OCI-LY7 (cell line): ENCODE results near the gene KTN1. TPM values are rescaled to one million over a fixed set of nuclear protein-coding genes. Genes with fewer than 3 reads are reported as not detected.

Experiments used
- BruUV-seq: library from RNA; stranded (reverse); fragments of 400-500 nt; replicated peaks from 2 replicates; lab custom pipeline; 2021; lab: Mats Ljungman, UMichigan
- CTCF ChIA-PET: fragments of 300-600 bp; sonication (Branson Sonifier 250); formaldehyde crosslinking; loops from one replicate; lab custom pipeline; 2022; ENCODE audit warnings: antibody characterized with exemption; ENCODE audit not compliant: unreplicated experiment; lab: Charles Lee
- POLR2A ChIA-PET: fragments of 300-600 bp; sonication (Branson Sonifier 250); formaldehyde crosslinking; loops from one replicate; lab custom pipeline; 2022; ENCODE audit warnings: antibody characterized with exemption; lab: Charles Lee
- DNase-seq: peaks from one replicate; pipeline ENCODE4 v3.0.0-alpha.2; 2015; ENCODE audit warnings: low spot score
- H2AFZ ChIP-seq: fragments of 200-600 bp; sonication (generic), shearing (Covaris generic); 2 replicates; pipeline ENCODE4 v1.6.1; 2014; ENCODE audit warnings: mild to moderate bottlenecking, antibody characterized with exemption, low read length, moderate library complexity
- H3K27ac ChIP-seq: fragments of 200-600 bp; sonication (generic); 2 replicates; pipeline ENCODE4 v1.5.1; 2014; ENCODE audit warnings: mixed run types, low read depth, mild to moderate bottlenecking, moderate library complexity, low read length, inconsistent platforms; ENCODE audit not compliant: poor library complexity, severe bottlenecking
- H3K36me3 ChIP-seq: fragments of 200-600 bp; sonication (generic); 2 replicates; pipeline ENCODE4 v1.6.1; 2014; ENCODE audit warnings: mild to moderate bottlenecking, antibody characterized with exemption, low read length, moderate library complexity, mixed read lengths; ENCODE audit not compliant: insufficient read depth
- H3K4me1 ChIP-seq: fragments of 200-600 bp; sonication (generic); 2 replicates; pipeline ENCODE4 v1.5.1; 2014; ENCODE audit warnings: mild to moderate bottlenecking, low read length; ENCODE audit not compliant: insufficient read depth, poor library complexity, severe bottlenecking
- H3K4me2 ChIP-seq: fragments of 200-600 bp; sonication (generic); 2 replicates; pipeline ENCODE4 v1.6.1; 2014; ENCODE audit warnings: mild to moderate bottlenecking, low read length
- H3K4me3 ChIP-seq: fragments of 200-600 bp; sonication (generic); 2 replicates; pipeline ENCODE4 v1.5.1; 2014; ENCODE audit warnings: mild to moderate bottlenecking, low read depth, low read length; ENCODE audit not compliant: poor library complexity, severe bottlenecking
- H3K79me2 ChIP-seq: fragments of 200-600 bp; sonication (generic); 2 replicates; pipeline ENCODE4 v1.6.1; 2016; ENCODE audit warnings: low read depth, mild to moderate bottlenecking, low read length, moderate library complexity, mixed read lengths; ENCODE audit not compliant: insufficient read depth
- H3K9me2 ChIP-seq: fragments of 200-600 bp; sonication (generic); 2 replicates; pipeline ENCODE4 v1.6.1; 2016; ENCODE audit warnings: mild to moderate bottlenecking, low read length, mixed read lengths; ENCODE audit not compliant: insufficient read depth
- H3K9me3 ChIP-seq: fragments of 200-600 bp; sonication (generic); 2 replicates; pipeline ENCODE4 v1.6.1; 2014; ENCODE audit warnings: mild to moderate bottlenecking, mixed run types, low read length, mixed read lengths
- H4K20me1 ChIP-seq: fragments of 200-600 bp; sonication (generic); 2 replicates; pipeline ENCODE4 v1.6.1; 2014; ENCODE audit warnings: mild to moderate bottlenecking, antibody characterized with exemption, low read length, moderate library complexity, mixed read lengths; ENCODE audit not compliant: insufficient read depth
- EZH2phosphoT487 ChIP-seq: fragments of 200-600 bp; sonication (generic); IDR thresholded peaks from 2 replicates; pipeline ENCODE4 v1.6.1; 2018; ENCODE audit warnings: low read depth, borderline replicate concordance, mild to moderate bottlenecking, mixed run types, antibody characterized with exemption, low read length, moderate library complexity, mixed read lengths
- intact Hi-C: fragments of 100-400 bp; cut with micrococcal nuclease; formaldehyde crosslinking; loops from one replicate; pipeline ENCODE4 v1.10.0; 2022; ENCODE audit not compliant: unreplicated experiment
- total RNA-seq, 2 experiments: library from RNA; depleted of rRNA in 1 of 2; stranded (reverse); fragments of >200 nt in 1 of 2; shearing (Covaris generic) in 1 of 2; gene quantifications; 2 replicates each; pipeline ENCODE4 v1.2.3, GENCODE V29; 2014 to 2022
- TF ChIP-seq, protein P1 (sequence below): fragments of 200-600 bp; sonication (generic); conservative IDR thresholded peaks from 2 replicates; pipeline ENCODE4 v1.5.1; 2014; ENCODE audit warnings: mild to moderate bottlenecking, antibody characterized with exemption, low read length, moderate library complexity, mixed read lengths

The KTN1 gene
- total RNA-seq, 2 experiments from 2014 or later: 60.6 to 124 TPM

DNA sequence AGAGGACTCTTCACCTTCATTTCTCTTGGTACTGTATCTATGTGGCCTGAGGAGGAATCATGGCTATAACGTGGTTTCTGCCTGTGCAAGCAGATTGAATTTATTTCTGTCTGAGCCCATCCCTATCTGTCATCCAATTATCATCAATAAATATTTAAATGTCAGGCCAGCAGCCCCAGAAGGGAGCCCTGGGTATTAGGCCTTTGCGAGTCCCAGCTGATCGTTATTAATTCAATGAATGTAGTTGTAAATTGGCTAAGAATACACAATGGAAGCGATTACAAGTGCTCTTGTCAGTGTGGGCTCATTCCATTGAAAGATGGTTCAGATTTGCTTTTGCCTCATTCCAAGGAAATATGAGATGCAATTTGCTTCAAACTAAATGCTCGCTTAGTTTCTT is 142.0 kb downstream of the KTN1 start:
- no peaks in the 10 kb centered on the region for H3K79me2 ChIP-seq
- TF ChIP-seq, protein P1, sequence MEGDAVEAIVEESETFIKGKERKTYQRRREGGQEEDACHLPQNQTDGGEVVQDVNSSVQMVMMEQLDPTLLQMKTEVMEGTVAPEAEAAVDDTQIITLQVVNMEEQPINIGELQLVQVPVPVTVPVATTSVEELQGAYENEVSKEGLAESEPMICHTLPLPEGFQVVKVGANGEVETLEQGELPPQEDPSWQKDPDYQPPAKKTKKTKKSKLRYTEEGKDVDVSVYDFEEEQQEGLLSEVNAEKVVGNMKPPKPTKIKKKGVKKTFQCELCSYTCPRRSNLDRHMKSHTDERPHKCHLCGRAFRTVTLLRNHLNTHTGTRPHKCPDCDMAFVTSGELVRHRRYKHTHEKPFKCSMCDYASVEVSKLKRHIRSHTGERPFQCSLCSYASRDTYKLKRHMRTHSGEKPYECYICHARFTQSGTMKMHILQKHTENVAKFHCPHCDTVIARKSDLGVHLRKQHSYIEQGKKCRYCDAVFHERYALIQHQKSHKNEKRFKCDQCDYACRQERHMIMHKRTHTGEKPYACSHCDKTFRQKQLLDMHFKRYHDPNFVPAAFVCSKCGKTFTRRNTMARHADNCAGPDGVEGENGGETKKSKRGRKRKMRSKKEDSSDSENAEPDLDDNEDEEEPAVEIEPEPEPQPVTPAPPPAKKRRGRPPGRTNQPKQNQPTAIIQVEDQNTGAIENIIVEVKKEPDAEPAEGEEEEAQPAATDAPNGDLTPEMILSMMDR: no peak
- TF ChIP-seq EZH2phosphoT487: no peak
- H3K4me2 ChIP-seq: no peak overlapping the region
- H4K20me1 ChIP-seq: no peaks in the 10 kb centered on the region
- ChIA-PET CTCF (no interaction called here), POLR2A (no interaction called here)
- intact Hi-C loops: no loop called here
- no peaks in the 10 kb centered on the region for H3K4me1 ChIP-seq
- no peaks in the 10 kb centered on the region for H3K9me3 ChIP-seq
- H3K9me2 ChIP-seq: no peaks in the 10 kb centered on the region
- no TSS peak for BruUV-seq
- DNase-seq: no peak
- no peak overlapping the region for H3K27ac ChIP-seq
- H3K4me3 ChIP-seq: no peak overlapping the region
- no peak overlapping the region for H2AFZ ChIP-seq
- H3K36me3 ChIP-seq: no peaks in the 10 kb centered on the region

DNA sequence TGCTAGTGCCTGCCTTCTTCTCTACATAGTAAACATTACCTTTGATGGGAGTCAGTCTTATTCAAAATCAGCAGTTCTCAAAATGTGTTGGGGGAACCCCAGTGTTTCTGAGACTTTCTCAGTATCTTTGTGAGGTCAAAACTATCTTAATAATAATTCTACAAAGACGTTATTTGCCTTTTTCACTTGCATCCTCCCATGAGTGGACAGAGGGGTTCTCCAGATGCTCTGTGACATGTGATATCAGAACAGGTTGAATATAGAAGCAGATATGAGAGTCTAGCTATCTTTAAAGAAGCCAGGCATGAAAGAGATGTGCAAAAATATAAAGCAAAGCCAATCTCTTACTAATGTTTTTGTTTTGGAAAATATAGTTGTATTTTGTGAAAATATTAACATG is 144.7 kb downstream of the KTN1 start:
- intact Hi-C loops: no loop called here
- BruUV-seq: no TSS peak
- POLR2A ChIA-PET: interaction anchor here (0.6 to 0.8 kb wide), 3 partner anchors 12 to 292 kb away, joined by 3 to 5 read pairs (median 5); no protein-coding TSS in a partner anchor

More for the DNA sequence above, 144.7 kb downstream of the KTN1 start:
- H3K4me1 ChIP-seq: no peaks in the 10 kb centered on the region
- no peaks in the 10 kb centered on the region for H3K9me2 ChIP-seq
- TF ChIP-seq, protein P1: no peak
- no peak for TF ChIP-seq EZH2phosphoT487
- H2AFZ ChIP-seq: no peak overlapping the region
- no peak overlapping the region for H3K4me2 ChIP-seq
- DNase-seq: no peak
- CTCF ChIA-PET: no interaction called here
- no peak overlapping the region for H3K4me3 ChIP-seq
- H3K9me3 ChIP-seq: no peaks in the 10 kb centered on the region
- H3K36me3 ChIP-seq: no peaks in the 10 kb centered on the region
- H3K27ac ChIP-seq: no peak overlapping the region
- no peaks in the 10 kb centered on the region for H4K20me1 ChIP-seq
- H3K79me2 ChIP-seq: no peaks in the 10 kb centered on the region
